HG03575 (cell line): ENCODE measurements around the gene RNF43.

Experiments used
- ATAC-seq: cut with Tn5 transposase; IDR thresholded peaks from one replicate; pipeline ENCODE4 v1.9.1; 2021; ENCODE audit not compliant: unreplicated experiment, insufficient number of reproducible peaks, low FRiP score; ENCODE audit errors: extremely low read depth

RNF43 gene

GRCh38 chr17:58385359-58385899, 31.9 kb downstream of the RNF43 start:
- no peak for ATAC-seq

- no peak for ATAC-seq
Observed at GRCh38 chr17:58384897-58385296, 32.4 kb downstream of the RNF43 start.

GRCh38 chr17:58383892-58384462, 33.4 kb downstream of the RNF43 start:
- no peak for ATAC-seq

GRCh38 chr17:58382872-58383242, 34.5 kb downstream of the RNF43 start:
- no peak for ATAC-seq

- ATAC-seq, result no peak
Observed at GRCh38 chr17:58382108-58382871, 35.0 kb downstream of the RNF43 start.

GRCh38 chr17:58381124-58382035, 36.0 kb downstream of the RNF43 start:
- ATAC-seq, result no peak

- no peak for ATAC-seq
Observed at GRCh38 chr17:58380207-58381123, 36.9 kb downstream of the RNF43 start.

- no peak for ATAC-seq
Observed at GRCh38 chr17:58379511-58379824, 37.9 kb downstream of the RNF43 start.

GRCh38 chr17:58378733-58379510, 38.4 kb downstream of the RNF43 start:
- ATAC-seq, result no peak

GRCh38 chr17:58377661-58378060, 39.7 kb downstream of the RNF43 start:
- no peak for ATAC-seq

GRCh38 chr17:58377093-58377601, 40.2 kb downstream of the RNF43 start:
- ATAC-seq, result no peak

- no peak for ATAC-seq
Observed at GRCh38 chr17:58376472-58377000, 40.8 kb downstream of the RNF43 start.

GRCh38 chr17:58375811-58376210, 41.5 kb downstream of the RNF43 start:
- ATAC-seq, result no peak

GRCh38 chr17:58375256-58375655, 42.1 kb downstream of the RNF43 start:
- no peak for ATAC-seq

GRCh38 chr17:58373923-58374322, 43.4 kb downstream of the RNF43 start:
- ATAC-seq, result no peak

GRCh38 chr17:58373003-58373402, 44.3 kb downstream of the RNF43 start:
- no peak for ATAC-seq

GRCh38 chr17:58371300-58371950, 45.9 kb downstream of the RNF43 start:
- ATAC-seq, result no peak
